ENCODE measurements around the gene B3GNT5.

GRCh38 chr3:183259087-183259486 lies 6.0 kb downstream of the B3GNT5 start:
- TF ChIP-seq EP300 (IDR thresholded peaks at IDR 0.05; ENCODE audit: borderline replicate concordance in 1 of 2, control insufficient read depth in 1 of 2, low read depth in 2 of 2, low read length in 2 of 2) (no peak), FOXM1 (IDR thresholded peaks at IDR 0.05; ENCODE audit: low read depth, low read length) (no peak), CTCF (IDR thresholded peaks at IDR 0.05 in 2 of 3, conservative IDR thresholded peaks at IDR 0.05 in 1 of 3; ENCODE audit: control insufficient read depth in 2 of 3, extremely low read depth in 1 of 3, insufficient read depth in 1 of 3, low read depth in 3 of 3, low read length in 3 of 3) (no peak), POLR2AphosphoS5 (IDR thresholded peaks at IDR 0.05; ENCODE audit: low read length) (no peak), NFYB (IDR thresholded peaks at IDR 0.05; ENCODE audit: insufficient read depth, low read depth, low read length) (no peak), RAD21 (IDR thresholded peaks at IDR 0.05; ENCODE audit: insufficient read depth, low read depth, low read length) (no peak), ATF7 (IDR thresholded peaks at IDR 0.05; ENCODE audit: low read depth) (no peak), PRDM15 (CRISPR knock-in tag; IDR thresholded peaks at IDR 0.05) (no peak), BCLAF1 (IDR thresholded peaks at IDR 0.05) (no peak), KAT2A (conservative IDR thresholded peaks at IDR 0.05; ENCODE audit: control insufficient read depth, low read depth, low read length) (no peak)
